GM18498 (cell line): ENCODE results near the gene DDO.

Source experiments
- ATAC-seq: cut with Tn5 transposase; IDR thresholded peaks from one replicate; pipeline ENCODE4 v1.9.1; 2021; ENCODE audit warnings: mild to moderate bottlenecking, moderate library complexity; ENCODE audit not compliant: unreplicated experiment

DDO gene

GRCh38 chr6:110421749-110422443 lies 6.5 kb upstream of the DDO start:
- no peak for ATAC-seq

DNA sequence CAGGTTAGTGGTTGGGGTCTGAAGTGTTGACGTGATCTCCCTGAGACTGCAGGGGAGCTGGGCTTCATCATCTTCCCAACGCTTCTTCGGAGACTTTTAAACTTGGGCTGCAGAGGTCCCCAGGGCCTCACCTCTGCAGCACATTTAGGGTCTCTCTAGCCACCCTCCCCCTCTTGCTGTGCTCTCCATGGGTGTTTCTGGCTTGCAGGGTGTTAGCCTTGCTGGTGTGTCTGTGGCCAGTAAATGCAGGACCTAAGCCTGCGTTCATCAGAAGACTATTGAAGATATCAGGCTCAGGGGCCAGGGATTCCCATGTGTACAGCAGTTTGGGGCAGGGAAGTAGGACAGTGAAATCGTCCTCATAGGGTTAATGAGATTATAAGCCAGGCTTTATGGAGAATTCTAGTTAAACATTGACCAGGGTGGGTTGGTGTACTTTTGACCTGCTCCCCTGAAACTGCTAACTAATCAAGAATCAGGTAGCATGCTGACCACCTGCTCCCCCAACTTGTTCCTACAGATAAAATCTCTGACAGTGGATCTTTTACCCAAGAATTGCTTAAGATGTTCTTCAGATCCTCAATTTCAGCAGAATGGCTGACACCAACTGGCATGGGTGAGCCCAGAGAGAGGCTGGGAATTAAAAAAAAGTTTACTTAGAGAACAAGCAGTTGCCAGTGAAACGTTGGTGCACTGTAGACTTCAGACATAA lies 3.8 kb upstream of the DDO start:
- no peak for ATAC-seq

DNA sequence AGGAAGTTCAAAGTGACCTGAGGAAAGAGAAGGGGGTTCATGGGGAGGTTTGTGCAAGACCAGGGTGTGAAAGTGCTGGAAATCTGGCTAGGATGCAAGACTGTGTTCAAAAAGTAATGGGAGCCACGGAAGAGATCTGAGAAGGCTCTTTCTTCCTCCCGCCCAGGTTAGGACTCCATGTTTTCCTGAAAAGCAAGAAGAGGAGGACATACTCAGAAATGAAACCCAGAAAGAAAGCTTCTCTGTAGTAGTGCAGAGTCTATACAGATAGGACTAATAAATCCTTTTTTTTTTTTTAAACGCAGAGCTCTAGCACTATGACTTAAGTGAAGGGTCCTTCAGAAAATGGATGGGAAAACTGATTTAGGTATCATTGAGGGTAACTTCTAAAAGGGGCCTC lies 3.2 kb upstream of the DDO start:
- ATAC-seq, result no peak

DNA sequence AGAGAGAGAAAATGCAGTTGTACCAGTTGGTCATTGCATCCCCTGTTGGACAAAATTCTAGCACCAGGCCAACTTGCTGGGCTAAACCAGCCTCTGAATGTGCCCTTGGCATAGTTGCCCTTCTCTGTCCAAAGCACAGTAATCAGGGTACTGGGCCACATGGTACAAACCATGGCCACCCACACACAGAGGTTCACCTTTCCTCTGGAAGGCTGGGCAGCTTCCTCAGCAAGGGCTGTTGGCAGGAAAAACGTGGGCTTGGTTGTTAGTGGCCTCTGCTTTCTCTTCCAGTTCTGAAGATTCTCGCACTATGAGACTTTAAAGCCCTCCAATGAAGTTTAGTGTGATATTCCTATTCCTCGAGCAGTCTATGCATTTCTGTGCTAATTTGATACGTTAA lies 706 bp downstream of the DDO start:
- ATAC-seq, result no peak

DNA sequence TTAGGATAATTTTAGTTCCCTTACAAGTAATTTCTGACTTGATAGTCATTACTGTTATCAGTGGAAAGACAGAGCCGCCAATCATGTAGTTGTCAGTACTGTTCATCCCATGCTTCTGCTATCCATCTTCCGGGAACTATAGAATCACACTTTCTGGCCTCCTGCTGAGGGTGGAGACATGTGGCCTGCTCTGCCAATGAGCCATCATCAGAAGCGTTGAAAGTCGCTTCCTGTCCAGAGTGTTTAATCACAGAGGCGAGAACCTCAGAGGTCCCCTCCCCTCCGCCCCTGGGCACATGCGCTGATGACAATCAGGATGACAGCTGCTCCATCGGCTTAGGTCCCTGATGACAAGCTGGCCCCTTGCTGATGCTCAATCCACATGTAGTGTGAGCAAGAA lies 3.0 kb downstream of the DDO start:
- no peak for ATAC-seq

- no peak for ATAC-seq
These were observed 4.9 kb downstream of the DDO start for GRCh38 chr6:110410511-110410910.

DNA sequence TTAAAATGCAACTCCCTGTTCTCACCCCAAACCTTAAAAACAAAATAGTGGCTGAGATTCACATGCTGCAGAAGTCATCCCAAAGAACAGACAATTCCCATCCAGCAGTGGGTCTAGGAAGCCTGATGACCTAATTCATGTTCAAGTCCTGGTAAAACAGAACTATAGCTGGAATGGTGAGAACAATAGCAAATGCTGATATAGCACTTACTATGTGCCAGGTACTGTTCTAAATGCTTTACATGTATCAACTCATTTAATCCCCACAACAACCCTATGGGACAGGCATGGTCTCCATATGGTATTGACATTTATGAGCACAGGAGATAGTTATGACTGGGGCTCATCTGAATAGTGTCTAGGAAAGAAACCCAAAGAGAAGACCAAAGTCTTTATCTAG lies 5.6 kb downstream of the DDO start:
- ATAC-seq, result no peak

DNA sequence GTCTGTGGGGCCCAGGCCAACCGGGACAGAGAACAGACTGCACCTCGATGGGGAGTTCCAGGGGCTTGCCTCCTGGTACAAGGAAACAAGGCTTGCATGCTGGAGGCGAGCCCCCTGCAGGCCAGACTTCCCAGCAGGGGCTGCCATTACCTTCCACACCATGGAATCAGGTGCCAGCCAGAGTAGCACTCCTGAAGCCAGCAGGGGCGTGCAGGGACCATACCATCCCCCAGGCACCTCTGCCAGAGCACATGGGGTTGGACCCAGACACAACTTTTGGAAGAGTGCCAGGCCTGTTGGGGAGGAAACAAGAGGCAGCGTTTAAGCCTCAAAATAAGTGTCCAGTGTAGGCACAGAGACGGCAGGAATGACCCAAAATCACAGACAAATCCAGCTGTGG lies 6.5 kb downstream of the DDO start:
- no peak for ATAC-seq

- ATAC-seq, result no peak
These were observed 10.8 kb downstream of the DDO start for GRCh38 chr6:110404607-110405006.

DNA sequence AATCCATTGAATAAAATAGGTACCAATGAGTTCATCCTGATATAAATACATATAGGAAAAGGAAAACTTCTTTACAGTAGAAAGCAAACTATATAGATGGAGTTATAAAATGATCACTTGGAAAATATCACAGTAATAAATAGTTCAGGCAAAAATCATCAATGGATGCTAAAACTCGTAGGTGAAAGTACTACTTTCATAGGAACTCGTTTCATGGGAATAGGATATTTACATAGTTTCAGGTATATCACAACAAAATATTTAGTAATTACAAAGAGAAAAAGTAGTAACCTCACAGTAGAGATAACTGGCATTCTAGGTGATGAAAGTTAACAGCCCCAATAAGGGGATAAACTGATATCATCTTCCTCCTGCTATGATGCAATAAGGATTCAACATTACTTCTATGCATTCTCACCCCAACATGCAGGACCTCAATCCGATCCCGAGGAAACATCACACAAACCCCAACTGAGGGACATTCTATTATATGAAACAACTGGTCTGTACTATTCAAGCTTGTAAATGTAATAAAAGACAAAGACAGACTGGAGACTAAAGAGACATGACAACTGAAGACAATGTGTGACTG lies 13.7 kb downstream of the DDO start:
- no peak for ATAC-seq

DNA sequence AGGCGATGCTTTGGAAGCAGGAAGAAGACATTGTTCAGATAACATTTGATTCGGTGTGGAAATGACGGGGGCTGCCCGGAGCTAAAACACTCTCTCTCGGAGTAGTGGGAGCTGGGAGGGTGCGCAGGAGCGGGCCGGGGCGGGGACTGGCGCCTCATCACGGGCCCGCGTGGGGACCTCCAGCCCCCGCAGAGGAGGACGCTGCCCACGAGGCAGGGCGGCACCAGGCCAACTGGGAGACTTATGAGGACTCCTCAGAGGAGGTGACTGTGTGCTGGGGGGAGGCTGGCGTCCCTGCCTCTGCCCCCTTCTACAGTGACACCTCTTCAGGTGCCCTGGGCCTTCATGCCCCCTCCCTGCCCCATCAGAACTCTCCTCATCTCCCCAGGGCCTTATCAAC lies 15.2 kb downstream of the DDO start:
- no peak for ATAC-seq

DNA sequence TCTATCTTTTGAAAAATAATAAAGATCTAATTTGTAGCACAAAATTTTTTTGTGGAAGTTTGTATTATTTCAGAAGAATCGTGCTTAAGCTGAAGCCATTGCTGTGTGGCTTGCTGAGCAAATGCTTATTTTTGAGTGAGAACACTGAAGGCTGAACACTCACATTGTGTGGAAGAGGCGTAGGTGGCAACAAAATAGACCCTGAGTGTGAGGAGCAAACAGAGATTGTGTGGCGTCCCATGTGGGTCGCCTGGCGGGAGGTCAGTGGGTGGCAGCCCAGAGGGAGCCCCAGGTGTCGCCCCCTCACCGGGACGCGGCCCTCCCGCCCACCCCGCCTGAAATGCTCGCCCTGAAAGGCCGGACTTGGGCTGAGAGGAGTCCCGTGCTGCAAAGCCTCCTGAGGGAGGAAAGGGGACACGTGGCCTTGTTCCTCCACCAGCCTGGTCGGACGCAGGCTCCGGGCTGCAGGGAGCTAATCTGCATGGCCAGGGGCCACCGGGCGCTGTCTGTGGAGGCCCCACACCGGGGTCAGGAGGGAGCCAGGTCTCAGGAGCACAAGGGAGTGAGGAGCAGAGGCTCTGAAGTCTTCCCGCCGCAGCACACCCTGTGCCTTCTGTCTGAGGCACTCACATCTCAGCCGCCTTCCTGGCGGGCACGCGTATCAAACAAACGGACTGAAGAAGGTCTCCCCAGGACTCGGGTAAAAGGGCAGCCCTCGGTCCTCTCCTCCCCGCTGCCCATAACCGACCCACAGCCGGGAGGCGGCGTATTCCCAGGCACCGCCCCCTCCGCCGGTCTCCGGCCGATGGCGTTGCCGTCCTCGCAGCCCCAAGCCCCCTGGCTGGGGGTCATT lies 15.9 kb downstream of the DDO start:
- ATAC-seq, result no peak

GRCh38 chr6:110398778-110399177 lies 16.6 kb downstream of the DDO start:
- no peak for ATAC-seq

GRCh38 chr6:110395221-110395620 lies 20.2 kb downstream of the DDO start:
- no peak for ATAC-seq

GRCh38 chr6:110394409-110394808 lies 21.0 kb downstream of the DDO start:
- no peak for ATAC-seq

DNA sequence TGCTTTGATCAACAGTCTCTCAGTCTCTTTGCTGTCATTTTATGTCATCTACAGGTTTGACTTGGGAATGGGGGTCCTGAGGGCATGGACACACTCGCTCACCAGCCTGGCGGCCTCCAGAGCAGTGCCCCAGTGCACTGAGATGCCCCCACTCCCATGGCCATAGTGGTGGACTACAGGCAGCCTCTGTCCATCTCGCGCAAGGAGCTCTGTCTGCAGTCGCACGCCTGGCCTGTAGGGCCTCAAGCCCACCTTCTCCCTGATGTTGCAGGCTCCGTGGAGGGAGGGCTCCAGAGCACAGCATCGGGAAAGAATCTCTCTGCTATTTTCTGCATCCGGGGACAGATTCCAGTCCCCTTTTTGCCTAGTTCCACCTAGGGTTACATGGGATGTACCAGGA lies 22.6 kb downstream of the DDO start:
- no peak for ATAC-seq

GRCh38 chr6:110390404-110390803 lies 25.0 kb downstream of the DDO start:
- ATAC-seq, result no peak

DNA sequence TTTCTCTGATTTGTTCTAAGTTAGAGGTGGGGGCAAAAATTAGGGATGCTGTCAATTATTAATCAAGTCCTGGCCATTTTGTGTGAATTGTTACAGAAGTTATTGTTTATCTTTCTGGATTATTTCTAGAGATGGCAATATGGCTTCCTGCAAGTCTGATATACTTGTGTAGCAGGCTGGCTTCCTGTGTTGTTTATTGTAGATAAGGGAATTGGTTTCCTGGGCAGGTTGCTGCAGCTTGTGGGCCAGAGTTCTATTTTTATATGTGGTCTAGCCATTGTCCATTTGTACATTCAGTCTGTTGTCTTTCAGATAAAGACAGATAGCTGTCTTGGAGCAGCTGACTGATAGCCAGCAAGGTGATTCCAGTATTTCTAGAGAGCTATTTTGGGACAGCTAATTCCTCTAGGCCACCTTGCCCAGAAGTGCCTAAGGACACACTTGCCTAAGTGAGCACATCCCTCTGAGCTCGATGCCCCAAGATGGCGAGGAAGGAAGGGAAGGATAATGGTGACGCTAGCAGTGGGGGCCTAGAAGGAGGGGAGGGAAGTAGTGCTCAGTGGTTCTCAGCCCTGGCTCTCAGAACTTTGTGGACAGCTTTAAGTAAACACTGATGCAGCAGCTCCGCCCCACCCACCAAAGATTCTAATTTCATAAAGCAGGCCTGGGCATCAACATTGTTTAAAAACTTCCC lies 25.5 kb downstream of the DDO start:
- ATAC-seq, result no peak

GRCh38 chr6:110387986-110388385 lies 27.4 kb downstream of the DDO start:
- no peak for ATAC-seq

DNA sequence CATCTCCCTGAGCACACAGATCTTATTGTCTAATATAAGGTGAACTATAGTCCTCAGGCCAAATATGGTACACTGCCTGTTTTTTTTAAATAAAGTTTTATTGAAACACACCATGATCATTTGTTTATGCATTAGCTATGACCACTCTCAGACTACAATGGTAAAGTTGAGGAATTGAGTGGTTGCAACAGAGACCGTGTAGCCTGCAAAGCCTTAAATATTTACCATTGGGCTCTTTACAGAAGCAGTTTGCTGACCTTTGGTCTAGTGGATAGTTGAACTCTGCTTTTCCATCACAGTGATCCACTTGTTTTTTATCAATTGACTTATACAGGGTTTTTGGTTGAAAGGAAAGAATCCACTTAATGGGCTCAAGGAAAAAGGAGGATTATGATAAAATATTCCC lies 29.9 kb downstream of the DDO start:
- no peak for ATAC-seq

- no peak for ATAC-seq
These were observed 36.8 kb downstream of the DDO start for GRCh38 chr6:110378552-110378951.
